GM18858 (cell line): ENCODE measurements around the gene TFDP1.

ENCODE experiments used
- ATAC-seq: cut with Tn5 transposase; IDR thresholded peaks from one replicate; pipeline ENCODE4 v1.9.1; 2021; ENCODE audit not compliant: unreplicated experiment

Gene TFDP1

DNA sequence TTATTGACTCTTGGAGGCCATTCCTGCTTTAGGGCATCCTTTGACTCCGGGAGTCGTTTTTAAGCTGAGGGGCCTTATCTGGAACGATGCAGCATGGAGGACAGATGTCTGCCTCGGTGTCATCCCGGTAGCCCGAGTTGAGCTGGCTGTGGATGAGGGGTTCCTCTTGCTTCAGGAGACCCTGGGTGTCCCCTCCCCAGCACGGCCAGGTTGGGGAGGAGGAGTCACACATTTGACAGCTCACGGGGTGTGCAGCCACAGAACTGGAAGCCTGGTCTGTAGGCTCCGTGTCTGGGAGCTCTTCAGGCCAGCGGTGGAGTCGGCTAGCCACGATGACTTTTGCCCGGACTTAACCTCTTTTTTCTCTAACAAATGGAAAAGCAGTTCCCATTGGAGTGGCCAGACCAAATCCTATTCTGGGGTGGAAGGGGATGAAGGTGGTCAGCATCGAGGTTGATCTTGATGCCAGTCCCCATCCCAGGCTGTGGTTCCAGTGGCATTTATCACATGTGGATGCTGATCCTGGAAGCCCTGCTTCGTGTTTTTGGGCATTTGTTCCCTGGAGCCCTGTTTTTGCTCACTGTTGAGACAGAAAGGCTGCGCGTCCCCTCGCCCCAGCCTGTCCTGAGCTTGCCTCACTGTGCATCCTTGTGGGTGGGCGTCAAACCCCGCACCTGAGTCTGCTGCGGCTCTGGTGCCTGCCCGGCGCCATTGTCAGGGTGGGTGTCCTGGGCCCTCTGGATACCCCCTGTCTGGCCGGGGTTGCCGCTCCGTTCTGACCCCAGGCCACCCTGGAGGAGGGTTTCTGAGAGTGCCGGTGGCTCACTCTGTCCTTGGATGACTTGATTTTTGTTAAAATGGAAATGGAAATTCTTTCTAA, 12.0 kb downstream of the TFDP1 start:
- ATAC-seq, result no peak

DNA sequence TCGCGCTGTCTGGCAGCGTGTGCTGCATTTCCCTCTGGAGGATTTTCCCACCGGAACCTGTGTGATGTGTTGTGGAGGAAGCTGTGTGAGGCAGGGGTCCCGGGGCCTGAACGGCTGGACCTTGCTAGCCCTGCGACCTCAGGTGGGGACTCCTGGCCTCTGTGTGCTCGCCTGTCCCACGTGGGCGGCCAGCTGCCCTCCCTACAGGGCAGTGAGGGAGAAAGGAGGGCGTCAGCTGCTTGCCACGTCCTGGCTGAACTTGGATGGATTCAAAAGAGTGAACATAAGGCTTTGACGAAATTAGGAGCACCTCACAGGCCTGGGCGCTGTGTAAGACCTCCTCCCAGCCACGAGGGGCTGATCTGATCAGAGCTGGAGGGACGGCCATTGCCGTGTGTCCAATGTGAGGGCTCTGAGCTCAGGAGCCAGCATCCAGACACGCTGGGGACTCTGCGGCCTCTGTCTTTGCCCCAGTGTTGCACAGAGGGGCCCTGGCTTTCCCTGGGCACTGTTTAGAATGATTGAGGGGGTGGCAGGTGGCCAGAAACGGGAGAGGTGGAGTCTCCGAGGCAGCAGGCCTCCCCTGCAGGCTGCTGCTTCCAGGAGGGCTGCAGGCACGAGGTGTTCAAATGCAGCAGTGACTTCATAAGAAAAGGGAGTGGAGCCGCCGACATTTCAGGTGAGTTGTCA, 13.0 kb downstream of the TFDP1 start:
- ATAC-seq, result no peak

DNA sequence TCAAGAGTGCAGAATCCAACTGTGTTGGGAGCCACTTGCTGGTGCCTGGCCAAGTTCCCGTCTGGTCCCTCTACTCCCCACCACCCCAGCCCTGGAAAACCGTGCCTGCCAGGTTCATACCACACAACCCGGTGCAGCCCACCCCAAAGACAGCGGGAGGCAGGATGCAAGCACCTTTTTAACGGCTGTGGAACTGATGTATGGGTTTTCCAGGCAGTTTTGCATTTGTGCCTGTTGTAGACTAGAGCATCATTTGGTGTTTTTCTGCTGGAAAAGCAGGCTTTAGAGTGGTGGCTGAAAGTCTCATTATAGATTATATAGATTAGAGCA, 13.5 kb downstream of the TFDP1 start:
- ATAC-seq, result no peak

DNA sequence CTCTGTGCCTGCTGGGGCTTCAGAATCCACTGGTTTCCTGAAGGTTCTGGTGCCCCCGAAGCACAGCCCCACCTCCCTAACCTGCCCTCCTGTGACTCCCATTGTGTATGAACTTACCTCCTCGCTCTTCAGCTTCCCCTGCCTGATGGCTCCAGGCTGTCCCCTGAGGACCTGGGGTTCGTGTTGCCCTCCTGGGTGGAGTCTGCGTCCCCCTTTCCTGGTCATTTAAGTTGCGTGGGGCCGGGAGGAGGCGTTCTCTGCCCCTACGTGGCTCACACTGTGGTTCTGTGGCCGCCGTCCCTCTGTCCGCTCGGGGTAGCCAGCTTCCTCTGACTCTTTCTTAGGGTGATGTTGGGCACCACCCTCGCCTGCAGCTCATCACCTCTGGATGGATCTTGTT, 13.9 kb downstream of the TFDP1 start:
- no peak for ATAC-seq

DNA sequence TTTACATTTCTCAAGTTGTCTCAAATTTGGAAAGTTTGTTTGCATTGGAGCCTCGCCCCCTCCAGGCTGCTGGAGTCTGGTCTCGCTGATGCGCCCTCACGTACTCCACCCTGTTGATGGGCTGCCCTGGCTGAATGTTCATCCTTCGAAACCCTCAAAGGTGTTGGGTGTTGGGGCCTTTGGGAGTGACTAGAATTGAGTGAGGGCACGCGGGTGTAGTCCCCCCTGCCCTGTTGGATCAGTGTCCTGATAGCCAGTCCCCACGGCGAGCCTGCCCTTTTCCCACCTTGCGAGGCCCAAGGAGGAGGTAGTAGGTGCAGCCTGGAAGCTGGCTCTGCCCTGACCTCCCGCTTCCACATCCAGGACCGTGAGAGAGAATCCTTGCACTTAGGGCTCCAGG, 14.8 kb downstream of the TFDP1 start:
- ATAC-seq, result no peak

DNA sequence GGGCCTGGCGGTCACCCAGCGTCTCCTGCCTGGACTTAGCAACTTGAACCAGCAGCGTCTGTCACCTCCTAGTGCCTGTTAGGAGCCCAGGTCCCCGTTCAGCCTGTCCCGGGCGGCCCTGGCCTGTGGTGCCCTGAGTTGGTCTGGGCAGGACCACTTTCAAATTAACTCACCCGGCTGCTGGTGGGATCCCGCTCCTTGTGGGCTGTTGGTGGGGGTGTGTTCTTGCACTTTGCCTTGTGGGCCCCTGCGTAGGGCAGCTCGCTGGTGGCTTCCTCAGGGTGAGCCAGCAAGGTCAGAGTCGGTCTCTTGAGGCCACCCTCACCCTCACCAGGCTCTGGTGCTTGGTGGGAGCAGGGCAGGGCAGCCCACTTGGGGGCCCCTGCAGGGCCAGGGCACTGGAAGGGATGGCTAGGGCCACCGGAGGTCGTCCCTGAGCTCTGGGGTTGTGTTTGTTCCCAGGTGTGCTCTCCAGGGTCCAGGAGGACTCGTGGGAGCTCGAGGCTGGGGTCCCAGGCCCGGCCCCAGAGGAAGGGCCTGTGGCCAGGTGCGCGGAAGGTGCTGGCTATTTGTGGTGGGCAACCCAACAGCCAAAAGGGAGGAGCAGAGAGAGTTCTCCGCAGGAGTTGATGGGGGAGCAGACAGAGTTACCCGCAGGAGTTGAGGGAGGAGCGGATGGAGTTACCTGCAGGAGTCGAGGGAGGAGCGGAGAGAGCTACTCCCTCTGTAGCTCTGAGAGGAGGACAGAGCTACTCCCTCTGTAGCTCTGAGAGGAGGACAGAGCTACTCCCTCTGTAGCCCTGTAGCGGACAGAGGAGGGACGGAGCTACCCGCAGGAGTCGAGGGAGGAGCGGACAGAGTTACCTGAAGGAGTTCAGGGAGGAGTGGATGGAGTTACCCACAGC, 16.9 kb downstream of the TFDP1 start:
- no peak for ATAC-seq

DNA sequence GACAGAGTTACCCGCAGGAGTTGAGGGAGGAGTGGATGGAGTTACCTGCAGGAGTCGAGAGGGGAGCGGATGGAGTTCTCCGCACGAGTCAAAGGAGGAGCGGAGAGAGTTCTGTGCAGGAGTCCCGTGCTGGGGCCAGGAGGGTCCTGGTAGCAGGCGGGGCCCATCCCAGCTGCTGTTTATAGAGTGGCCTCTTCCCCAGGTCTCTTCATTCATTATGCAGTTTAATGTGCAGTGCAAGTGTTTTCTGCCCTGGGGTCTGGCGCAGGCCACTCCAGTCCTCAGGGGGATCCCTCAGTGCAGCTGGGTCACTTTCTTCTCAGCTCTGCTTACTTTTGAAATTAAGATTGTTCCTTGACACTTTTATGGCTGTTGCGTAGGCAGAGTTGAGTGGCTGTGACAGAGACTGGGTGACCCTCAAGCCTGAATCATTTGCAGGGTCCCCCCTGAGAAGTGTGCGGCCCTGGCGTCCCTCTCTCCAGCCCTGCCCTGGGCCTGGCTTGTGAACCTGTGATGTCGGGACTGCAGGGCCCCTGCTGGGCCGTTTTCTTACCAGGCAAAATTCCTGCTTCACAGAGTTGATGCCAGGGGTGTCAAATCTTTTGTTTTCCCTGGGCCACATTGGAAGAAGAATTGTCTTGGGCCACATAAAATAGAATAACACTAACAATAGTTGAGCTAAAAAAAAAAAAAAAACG, 17.9 kb downstream of the TFDP1 start:
- no peak for ATAC-seq

DNA sequence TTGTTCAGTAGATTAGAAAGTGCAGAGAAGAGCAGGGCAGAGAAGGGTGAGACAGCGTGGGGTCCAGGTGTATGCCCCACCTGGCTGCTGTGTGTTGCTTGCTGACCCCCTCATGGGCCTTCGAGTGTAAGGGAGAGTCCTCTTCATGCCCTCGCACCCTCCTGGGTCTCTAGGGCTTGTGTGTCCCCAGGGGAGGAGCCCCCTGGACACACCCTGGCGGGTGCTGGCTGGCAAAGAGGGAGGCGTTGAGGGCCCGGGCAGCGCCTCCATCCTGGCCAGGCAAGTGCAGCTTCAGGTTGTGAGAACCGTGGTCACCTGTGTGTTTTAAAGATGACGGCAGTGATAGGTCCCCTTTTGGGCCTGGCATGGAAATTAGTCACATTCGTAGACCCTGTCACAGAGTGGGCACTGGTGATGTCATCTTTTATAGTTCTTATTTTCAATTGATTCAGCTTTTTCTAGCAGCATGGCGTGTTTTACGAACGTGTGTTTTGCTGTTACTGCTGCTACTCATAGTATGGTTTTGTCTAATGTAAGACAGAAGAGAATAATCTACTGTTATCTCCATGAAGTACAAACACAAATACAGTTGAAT, 18.7 kb downstream of the TFDP1 start:
- no peak for ATAC-seq

DNA sequence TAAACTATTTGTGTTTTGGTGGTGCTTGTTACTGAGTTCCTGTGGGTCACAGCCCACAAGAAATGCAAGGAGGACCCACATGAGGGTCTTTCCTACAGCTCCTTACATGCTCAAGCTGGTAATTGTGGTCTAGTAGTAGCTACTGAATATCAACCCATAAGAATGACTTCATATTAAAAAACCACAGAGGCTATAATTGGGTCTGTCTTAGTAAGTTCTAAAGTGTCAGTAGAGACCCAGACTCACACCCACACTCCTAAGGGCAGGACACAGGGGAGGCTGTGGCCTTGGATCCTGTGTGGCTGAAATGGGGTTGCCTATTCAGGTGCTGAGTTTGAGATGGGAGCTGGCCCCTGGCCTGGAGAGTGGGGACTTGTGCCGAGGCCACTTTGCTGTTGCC, 19.6 kb downstream of the TFDP1 start:
- ATAC-seq, result no peak

DNA sequence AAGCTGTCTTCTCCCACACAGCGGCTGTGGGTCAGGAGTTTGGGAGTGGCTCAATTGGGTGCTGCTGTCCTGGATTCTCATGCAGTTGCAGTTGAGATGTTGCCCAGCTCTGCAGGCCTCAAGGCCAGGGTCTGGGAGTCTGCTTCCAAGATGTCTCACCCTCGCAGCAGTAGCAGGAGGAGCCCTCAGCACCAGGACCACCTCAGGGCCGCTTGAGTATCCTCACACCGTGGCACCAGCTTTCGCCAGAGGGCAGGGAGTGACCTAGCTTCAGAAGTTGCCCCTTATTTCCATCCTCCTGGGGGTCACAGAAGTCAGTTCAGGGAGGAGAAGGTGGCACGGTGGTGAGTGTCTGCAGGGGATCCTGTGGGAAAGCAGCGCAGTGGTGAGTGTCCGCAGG, 20.9 kb downstream of the TFDP1 start:
- ATAC-seq, result no peak

DNA sequence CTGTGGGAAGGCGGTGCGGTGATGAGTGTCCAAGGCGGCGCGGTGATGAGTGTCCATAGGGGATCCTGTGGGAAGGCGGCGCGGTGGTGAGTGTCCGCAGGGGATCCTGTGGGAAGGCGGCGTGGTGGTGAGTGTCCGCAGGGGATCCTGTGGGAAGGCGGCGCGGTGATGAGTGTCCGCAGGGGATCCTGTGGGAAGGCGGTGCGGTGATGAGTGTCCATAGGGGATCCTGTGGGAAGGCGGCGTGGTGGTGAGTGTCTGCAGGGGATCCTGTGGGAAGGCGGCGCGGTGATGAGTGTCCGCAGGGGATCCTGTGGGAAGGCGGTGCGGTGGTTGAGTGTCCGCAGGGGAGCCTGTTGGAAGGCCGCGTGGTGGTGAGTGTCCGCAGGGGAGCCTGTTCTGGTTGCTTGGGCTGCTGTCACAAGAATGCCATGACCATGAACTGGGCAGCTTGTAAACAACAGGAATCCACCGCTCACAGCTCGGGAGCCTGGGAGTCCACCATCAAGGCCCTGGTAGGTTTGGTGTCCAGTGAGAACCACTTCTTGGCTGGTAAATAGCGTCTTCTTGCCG, 21.4 kb downstream of the TFDP1 start:
- no peak for ATAC-seq

DNA sequence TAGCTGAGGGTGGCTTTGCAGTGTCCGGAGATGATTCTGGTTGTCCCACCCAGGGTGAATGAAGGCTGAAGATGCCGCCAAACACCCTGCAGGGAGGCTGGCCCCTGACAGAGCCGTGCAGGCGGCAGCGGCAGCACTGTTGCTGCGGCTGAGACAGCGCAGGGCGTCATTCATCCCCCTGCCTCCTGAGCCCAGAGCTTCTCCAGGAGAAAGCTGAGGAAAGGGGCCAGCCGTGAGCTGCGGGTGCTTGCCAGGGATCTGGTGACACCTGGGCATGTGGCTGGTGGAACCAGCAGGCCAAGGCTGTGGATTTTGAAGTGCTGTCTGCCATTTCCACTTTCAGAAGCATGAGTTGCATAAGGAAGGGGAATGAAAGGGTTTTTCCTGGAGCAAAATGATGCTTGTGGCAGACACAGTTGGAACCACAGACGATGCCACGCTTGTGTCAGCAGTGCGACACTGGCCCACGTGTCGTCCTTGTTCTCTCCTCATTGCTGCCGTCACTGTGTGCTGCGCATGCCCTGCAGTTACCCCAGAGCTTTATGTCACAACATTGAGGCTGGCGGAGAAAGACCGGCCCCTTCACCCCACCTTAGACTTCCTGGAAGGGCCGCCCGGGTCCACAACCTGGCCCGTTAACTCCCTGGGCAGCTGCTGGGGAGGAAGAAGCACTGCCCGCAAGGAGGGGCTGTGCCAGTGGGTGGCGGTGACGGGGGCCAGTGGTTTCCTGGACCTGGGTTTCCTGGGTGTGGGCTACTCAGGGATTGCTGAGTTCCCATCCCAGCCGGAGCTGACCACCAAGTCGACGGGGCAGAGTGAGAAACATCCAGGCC, 22.7 kb downstream of the TFDP1 start:
- no peak for ATAC-seq

DNA sequence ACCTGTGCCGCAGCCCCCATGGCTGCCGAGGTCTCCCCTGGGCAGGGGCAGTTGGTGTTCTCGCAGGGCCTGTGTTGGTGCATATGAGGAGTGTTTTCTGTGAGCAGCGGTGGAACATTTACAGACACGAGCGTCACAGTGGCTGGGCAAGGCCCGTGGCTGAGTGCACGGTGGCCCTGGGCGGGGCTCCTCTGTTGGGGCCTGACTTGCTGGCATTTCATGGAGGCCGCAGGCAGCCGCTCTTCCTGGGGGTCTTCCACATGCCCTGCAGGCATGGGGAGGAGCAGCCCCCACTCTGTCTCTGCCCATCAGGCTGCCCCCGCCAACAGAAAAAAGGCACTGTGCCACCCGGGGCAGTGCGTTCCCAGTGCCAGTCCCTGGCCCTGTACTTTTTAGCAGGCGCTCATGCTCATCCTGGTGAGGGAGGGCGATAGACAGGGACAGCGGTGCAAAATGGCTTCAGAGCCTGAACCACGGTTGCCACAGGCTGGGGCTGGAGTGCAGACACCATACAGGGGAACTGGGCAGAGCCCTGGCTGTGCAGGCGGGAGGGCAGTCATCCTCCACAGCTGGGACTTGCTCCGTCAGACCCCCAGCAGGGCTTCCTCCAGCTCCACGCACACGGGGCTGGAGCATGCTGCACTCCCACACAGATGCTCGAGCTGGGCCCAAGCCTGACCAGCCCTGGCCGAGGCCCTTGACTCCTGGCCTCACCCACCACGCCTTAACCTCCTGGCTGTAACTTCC, 23.5 kb downstream of the TFDP1 start:
- no peak for ATAC-seq

DNA sequence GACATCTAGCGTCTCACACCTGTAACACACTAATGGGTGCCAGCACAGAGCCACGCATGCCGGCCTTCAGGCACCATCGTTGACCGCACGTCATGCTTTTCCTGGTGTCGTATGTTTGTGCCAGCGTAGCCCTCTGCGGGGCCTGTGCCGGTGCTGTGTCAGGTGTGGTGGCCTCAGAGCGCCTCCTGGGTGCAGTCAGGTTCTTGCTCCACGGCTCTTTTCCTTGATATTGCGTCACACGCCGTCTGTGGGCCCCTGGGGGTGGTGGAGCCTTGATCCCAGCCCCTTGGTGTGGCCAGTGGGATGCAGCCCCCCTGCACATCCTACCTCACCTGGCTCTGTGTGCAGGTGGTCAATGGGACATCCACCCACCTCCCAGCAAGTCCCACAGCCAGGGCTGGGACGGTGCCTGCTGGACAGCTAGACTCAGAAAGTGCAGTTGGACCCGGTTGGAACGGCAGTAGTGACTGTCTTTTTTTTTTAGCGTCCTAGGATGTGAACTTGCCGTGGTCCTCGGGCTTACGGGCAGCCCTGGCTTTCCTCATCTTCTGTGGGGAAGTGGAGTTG, 24.5 kb downstream of the TFDP1 start:
- no peak for ATAC-seq

DNA sequence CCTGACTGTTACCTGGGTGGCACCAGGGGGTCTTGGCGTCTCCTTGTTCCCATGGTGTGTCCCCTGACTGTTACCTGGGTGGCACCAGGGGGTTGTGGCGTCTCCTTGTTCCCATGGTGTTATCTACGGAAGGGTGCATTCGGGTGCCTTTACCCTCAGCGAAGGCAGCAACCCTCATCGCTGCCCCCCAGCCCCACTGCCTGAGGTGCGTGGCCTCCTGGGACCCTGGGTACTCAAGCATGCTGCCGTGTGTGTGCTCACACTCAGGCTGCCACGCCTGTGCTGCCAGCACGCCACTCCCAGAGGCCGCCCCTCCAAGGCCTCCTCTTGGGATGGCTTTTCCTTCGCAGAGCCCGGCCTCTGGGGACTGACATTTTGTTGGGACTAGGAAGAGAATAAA, 25.1 kb downstream of the TFDP1 start:
- ATAC-seq, result no peak

DNA sequence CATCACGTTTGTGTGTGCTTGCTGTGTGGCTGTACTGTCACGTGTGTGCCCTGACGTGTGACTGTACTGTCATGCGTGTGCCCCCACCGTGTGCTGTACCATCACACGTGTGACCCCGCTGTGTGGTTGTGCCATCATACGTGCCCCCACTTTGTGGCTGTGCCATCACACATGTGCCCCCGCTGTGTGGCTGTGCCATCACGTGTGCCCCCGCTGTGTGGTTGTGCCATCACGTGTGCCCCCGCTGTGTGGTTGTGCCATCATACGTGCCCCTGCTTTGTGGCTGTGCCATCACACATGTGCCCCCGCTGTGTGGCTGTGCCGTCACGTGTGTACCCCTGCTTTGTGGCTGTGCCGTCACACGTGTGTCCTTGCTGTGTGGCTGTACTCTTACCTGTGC, 25.7 kb downstream of the TFDP1 start:
- no peak for ATAC-seq

DNA sequence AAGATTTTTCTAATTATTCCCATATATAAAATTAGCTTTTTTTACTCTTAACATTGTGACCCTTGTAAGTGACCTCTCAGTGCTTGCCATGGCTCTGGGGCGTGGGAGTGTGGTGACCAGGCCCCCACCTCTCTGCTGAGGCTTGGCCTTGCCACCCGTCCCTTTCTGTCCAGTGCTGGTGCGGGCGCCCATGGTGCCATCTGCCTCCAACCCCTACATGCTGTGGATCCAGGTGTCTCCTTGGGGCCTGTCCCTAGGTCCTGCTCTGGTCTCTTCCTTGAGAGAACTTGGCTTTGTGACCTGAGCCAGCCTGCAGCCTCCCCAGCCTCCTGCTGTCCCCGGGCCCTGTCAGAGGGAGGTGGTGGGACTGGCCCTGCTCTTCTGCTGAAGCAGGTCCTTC, 27.4 kb downstream of the TFDP1 start:
- ATAC-seq, result no peak

DNA sequence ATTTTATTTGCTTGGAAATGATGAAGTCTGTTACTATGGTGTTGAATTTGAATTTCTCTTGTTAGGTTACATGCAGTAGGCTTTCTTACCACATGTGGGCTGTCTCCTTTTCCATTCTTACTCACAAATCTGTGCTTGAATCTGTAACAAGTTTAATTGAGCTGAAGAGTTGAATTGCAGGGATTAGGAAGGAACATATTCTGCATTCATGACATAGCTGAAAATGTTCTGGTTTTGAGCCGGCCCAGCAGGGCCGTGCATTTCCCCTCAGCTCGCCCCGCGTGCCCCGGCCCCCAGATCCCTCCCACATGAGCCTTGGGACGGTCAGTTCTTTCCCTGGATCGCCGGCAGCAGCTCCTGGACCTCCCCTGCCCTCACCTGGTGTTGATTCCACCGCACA, 28.1 kb downstream of the TFDP1 start:
- no peak for ATAC-seq
